Measurements from ENCODE around the gene LAMA1. TPM values are rescaled to one million over a fixed set of nuclear protein-coding genes. Genes with fewer than 3 reads are reported as not detected.

Gene LAMA1
- total RNA-seq, 1 experiment from 2014 or later = not detected

DNA sequence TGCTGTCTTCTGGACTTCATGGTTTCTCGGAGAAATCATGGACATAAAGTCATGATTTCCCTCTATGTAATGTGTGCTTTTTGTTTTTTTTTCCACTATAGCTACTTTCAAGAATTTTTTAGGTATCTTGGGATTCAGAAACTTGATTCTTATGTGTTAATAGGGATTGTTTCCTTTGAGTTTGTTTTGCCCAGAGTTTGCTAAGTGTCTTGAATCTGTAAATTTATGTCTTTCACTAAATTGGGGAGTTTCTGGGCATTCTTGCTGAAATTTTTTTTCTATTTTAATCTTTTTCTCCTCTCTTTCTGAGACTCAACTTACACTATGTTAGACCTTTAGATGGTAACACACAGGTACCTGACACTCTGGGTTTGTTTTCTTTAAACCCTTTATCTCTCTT lies 182.7 kb downstream of the LAMA1 start:
- Histone ChIP-seq H3K4me1 (ENCODE audit: insufficient read depth, low read length, poor library complexity, severe bottlenecking) (no peaks in the 10 kb centered on the region), H3K4me3 (ENCODE audit: low read depth, low read length, poor library complexity, severe bottlenecking) (no peak overlapping the region), H3K27me3 (replicated peaks; ENCODE audit: insufficient read depth, low read depth, low read length, poor library complexity) (no peaks in the 10 kb centered on the region), H3K9me3 (ENCODE audit: low read depth, low read length, poor library complexity, severe bottlenecking) (peaks cover 6% of the 10 kb centered on the region), H3K36me3 (ENCODE audit: insufficient read depth, low read length, poor library complexity, severe bottlenecking) (no peaks in the 10 kb centered on the region), H3K27ac (ENCODE audit: low read depth, low read length, poor library complexity, severe bottlenecking) (no peak overlapping the region)
- CTCF ChIA-PET = no interaction called here
- intact Hi-C loops (cut with micrococcal nuclease; ENCODE audit: unreplicated experiment) = no loop called here
- POLR2A ChIA-PET (ENCODE audit: low non-redundant PET) = interaction anchor here (0.7 kb wide), 1 partner anchor 400 kb away, joined by 3 read pairs; no protein-coding TSS in a partner anchor
- TF ChIP-seq CTCF (conservative IDR thresholded peaks at IDR 0.05; ENCODE audit: low read depth, low read length) (no peak), EZH2 (IDR thresholded peaks at IDR 0.05; ENCODE audit: borderline replicate concordance, low read depth, low read length, poor library complexity, severe bottlenecking) (no peak)
- no peak for DNase-seq (ENCODE audit: low spot score)
- BruUV-seq (replicated peaks) = no TSS peak

DNA sequence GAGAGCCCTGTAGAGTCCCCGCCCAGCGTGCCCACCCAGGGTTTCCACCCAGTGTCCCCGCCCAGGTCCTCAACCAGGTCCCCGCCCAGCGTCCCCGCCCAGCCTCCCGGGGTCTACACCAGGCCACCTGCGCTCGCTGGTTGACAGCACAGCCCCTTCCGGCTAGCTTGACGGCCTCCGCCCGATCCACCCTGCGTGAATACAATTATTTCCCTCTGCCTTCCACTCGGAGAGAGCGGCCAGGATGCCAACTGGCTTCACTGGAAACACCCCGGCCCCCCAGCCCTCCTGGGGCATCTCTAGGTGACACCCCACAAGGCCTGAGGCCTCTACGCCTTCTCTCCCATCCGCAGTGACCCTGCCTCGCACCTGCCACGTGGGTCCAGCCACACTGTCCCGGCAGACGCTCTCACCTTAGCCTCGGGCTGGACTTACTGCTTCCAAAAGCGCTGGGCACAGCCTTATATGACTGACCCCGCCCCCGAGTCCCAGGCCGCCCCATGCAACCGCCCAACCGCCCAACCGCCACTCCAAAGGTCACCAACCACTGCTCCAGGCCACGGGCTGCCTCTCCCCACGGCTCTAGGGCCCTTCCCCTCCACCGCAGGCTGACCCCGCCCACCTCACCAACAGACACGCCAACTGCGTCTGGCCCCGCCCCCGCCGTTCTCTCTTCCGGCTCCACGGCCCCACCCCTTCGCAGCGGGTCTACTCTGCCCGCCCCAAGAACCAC lies 188.1 kb downstream of the LAMA1 start:
- ChIA-PET POLR2A (ENCODE audit: low non-redundant PET) (no interaction called here), CTCF (no interaction called here)
- TF ChIP-seq EZH2 (IDR thresholded peaks at IDR 0.05; ENCODE audit: borderline replicate concordance, low read depth, low read length, poor library complexity, severe bottlenecking) (no peak), CTCF (conservative IDR thresholded peaks at IDR 0.05; ENCODE audit: low read depth, low read length) (no peak)
- intact Hi-C loops (cut with micrococcal nuclease; ENCODE audit: unreplicated experiment) = no loop called here
- H3K4me1 ChIP-seq (ENCODE audit: insufficient read depth, low read length, poor library complexity, severe bottlenecking) = no peaks in the 10 kb centered on the region
- BruUV-seq (replicated peaks) = no TSS peak
- peaks cover 6% of the 10 kb centered on the region for H3K9me3 ChIP-seq (ENCODE audit: low read depth, low read length, poor library complexity, severe bottlenecking)
- H3K36me3 ChIP-seq (ENCODE audit: insufficient read depth, low read length, poor library complexity, severe bottlenecking) = no peaks in the 10 kb centered on the region
- no peak overlapping the region for H3K4me3 ChIP-seq (ENCODE audit: low read depth, low read length, poor library complexity, severe bottlenecking)
- H3K27ac ChIP-seq (ENCODE audit: low read depth, low read length, poor library complexity, severe bottlenecking) = no peak overlapping the region
- no peaks in the 10 kb centered on the region for H3K27me3 ChIP-seq (replicated peaks; ENCODE audit: insufficient read depth, low read depth, low read length, poor library complexity)
- no peak for DNase-seq (ENCODE audit: low spot score)

DNA sequence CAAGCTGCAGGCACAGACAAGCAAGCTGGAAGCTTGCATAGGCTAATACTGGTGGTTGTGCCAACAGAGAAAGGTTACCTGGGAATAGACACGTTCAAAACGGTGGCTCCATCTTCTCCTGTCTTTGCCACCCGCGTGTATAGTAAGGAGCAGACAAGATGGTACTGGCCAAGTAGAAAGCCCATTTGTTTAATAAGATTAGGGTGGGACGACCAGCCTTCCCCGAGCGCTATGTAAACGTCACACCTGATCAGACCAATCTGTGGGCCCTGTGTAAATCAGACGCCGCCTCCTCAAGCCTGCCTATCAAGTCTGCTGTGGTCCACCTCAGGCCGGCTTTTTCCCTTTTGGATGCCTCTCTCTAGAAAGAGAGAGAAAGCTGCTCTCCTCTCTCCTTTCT lies 189.2 kb downstream of the LAMA1 start:
- CTCF ChIA-PET = no interaction called here
- no peak for DNase-seq (ENCODE audit: low spot score)
- Histone ChIP-seq H3K36me3 (ENCODE audit: insufficient read depth, low read length, poor library complexity, severe bottlenecking) (no peaks in the 10 kb centered on the region), H3K27me3 (replicated peaks; ENCODE audit: insufficient read depth, low read depth, low read length, poor library complexity) (no peaks in the 10 kb centered on the region), H3K4me1 (ENCODE audit: insufficient read depth, low read length, poor library complexity, severe bottlenecking) (no peaks in the 10 kb centered on the region), H3K27ac (ENCODE audit: low read depth, low read length, poor library complexity, severe bottlenecking) (no peak overlapping the region), H3K9me3 (ENCODE audit: low read depth, low read length, poor library complexity, severe bottlenecking) (peaks cover 6% of the 10 kb centered on the region), H3K4me3 (ENCODE audit: low read depth, low read length, poor library complexity, severe bottlenecking) (no peak overlapping the region)
- intact Hi-C loops (cut with micrococcal nuclease; ENCODE audit: unreplicated experiment) = no loop called here
- no peak for TF ChIP-seq CTCF (conservative IDR thresholded peaks at IDR 0.05; ENCODE audit: low read depth, low read length)
- TF ChIP-seq EZH2 (IDR thresholded peaks at IDR 0.05; ENCODE audit: borderline replicate concordance, low read depth, low read length, poor library complexity, severe bottlenecking) = no peak
- BruUV-seq (replicated peaks) = no TSS peak
- POLR2A ChIA-PET (ENCODE audit: low non-redundant PET) = no interaction called here
